HL-60 (cell line): ENCODE results near the gene FAM184B.

ENCODE experiments used
- DNase-seq, 2 experiments: peaks; one replicate each; pipeline ENCODE4 v3.0.0-alpha.2; 2010 to 2020; ENCODE audit warnings: low read depth in 1 of 2, low spot score in 1 of 2
- H3K27ac ChIP-seq: fragments of 250-450 bp; sonication (Bioruptor Pico); replicated peaks from 2 replicates; pipeline ENCODE4 v1.5.1; 2020; ENCODE audit warnings: mild to moderate bottlenecking, moderate library complexity
- H3K27me3 ChIP-seq: fragments of 250-450 bp; sonication (Bioruptor Pico); 2 replicates; pipeline ENCODE4 v1.5.1; 2021; ENCODE audit warnings: mild to moderate bottlenecking, moderate library complexity; ENCODE audit not compliant: insufficient read depth, poor library complexity, severe bottlenecking
- H3K4me3 ChIP-seq: replicated peaks from 2 replicates; pipeline ENCODE4 v1.5.1; 2011; ENCODE audit warnings: mild to moderate bottlenecking, control low read depth, low read length; ENCODE audit not compliant: insufficient read depth
- CTCF ChIP-seq: IDR thresholded peaks from one replicate; pipeline ENCODE4 v1.5.1; 2011; ENCODE audit warnings: low read length, control low read depth, inconsistent platforms; ENCODE audit not compliant: insufficient read depth
- GABPA ChIP-seq: IDR thresholded peaks from 2 replicates; pipeline ENCODE4 v1.6.1; 2012; ENCODE audit warnings: low read depth
- POLR2AphosphoS5 ChIP-seq: IDR thresholded peaks from 2 replicates; pipeline ENCODE4 v1.6.1; 2012; ENCODE audit warnings: low read depth
- REST ChIP-seq: IDR thresholded peaks from 2 replicates; pipeline ENCODE4 v1.6.1; 2012; ENCODE audit warnings: low read depth; ENCODE audit not compliant: insufficient replicate concordance
- SPI1 ChIP-seq: IDR thresholded peaks from 2 replicates; pipeline ENCODE4 v1.6.1; 2012; ENCODE audit warnings: low read depth, mild to moderate bottlenecking, borderline replicate concordance

Gene FAM184B

GRCh38 chr4:17771284-17771908 lies 10.0 kb downstream of the FAM184B start:
- no peak for DNase-seq
- Histone ChIP-seq H3K27me3 (no peaks in the 10 kb centered on the region), H3K4me3 (no peak overlapping the region), H3K27ac (no peak overlapping the region)
- TF ChIP-seq REST (no peak), GABPA (no peak), POLR2AphosphoS5 (no peak), CTCF (no peak), SPI1 (no peak)

GRCh38 chr4:17770845-17771244 lies 10.6 kb downstream of the FAM184B start:
- Histone ChIP-seq H3K27me3 (no peaks in the 10 kb centered on the region), H3K27ac (no peak overlapping the region), H3K4me3 (no peak overlapping the region)
- DNase-seq = no peak
- TF ChIP-seq POLR2AphosphoS5 = no peak
- TF ChIP-seq REST = no peak
- no peak for TF ChIP-seq GABPA
- TF ChIP-seq SPI1 = no peak
- TF ChIP-seq CTCF = no peak

- no peak overlapping the region for H3K4me3 ChIP-seq
- no peaks in the 10 kb centered on the region for H3K27me3 ChIP-seq
- H3K27ac ChIP-seq = no peak overlapping the region
- no peak for DNase-seq
- no peak for TF ChIP-seq CTCF
- no peak for TF ChIP-seq GABPA
- TF ChIP-seq POLR2AphosphoS5 = no peak
- no peak for TF ChIP-seq SPI1
- TF ChIP-seq REST = no peak
Measured at GRCh38 chr4:17769406-17770174, 11.8 kb downstream of the FAM184B start.
